OCI-LY3 (cell line): ENCODE data around the gene SCN2B.

Experiments used
- CTCF ChIP-seq: fragments of 200-600, 300-600 bp; sonication (generic); IDR thresholded peaks from 2 replicates; pipeline ENCODE4 v1.5.1; 2014; ENCODE audit warnings: antibody characterized with exemption, low read length, low read depth
- EZH2phosphoT487 ChIP-seq: fragments of 200-600 bp; shearing (Covaris generic); IDR thresholded peaks from 2 replicates; pipeline ENCODE4 v1.6.1; 2018; ENCODE audit warnings: antibody characterized with exemption, mixed run types, low read depth

GRCh38 chr11:118132385-118133151 is 43.9 kb downstream of the SCN2B start:
- no peak for TF ChIP-seq CTCF
- TF ChIP-seq EZH2phosphoT487: no peak
